ENCODE results near the gene CUBN.
"Not testable (repeated sequence)": the region's sequence is repeated elsewhere in the genome, so short reads cannot be mapped to it uniquely, and the experiment has no call there.

CUBN gene

GRCh38 chr10:17141504-17142229 is 12.1 kb upstream of the CUBN start:
- no peak for DNase-seq (ENCODE audit: low read depth)

GRCh38 chr10:17140386-17140761 is 10.8 kb upstream of the CUBN start:
- DNase-seq (ENCODE audit: low read depth) = no peak

DNA sequence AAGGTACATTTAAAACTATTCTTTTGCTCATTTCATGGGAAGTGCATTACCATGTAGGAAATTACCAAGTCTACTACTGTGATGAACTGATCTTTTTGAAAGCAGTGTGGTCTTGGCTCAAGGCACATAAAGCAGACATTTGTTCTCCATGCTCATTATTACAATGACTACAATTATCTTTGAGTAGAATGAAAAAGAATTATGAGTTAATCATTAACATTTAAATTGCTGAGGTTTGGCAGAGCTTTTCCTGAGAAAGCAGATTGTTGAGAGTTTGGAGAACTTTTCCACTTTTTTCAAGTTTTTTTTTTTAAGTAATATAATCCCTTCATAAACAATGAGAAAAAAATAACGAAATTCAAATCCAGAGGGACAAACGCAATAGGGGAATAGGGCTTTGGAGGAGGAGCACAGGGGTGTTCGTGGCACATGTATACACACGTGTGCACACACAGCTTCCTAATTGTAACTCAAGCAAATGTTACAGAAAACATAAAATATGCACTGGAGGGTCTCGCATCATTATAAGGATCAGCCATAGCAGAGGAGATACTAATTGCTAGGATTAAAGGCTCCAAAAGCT is 8.9 kb upstream of the CUBN start:
- no peak for DNase-seq (ENCODE audit: low read depth)

GRCh38 chr10:17134737-17135260 is 5.2 kb upstream of the CUBN start:
- DNase-seq (ENCODE audit: low read depth) = no peak

DNA sequence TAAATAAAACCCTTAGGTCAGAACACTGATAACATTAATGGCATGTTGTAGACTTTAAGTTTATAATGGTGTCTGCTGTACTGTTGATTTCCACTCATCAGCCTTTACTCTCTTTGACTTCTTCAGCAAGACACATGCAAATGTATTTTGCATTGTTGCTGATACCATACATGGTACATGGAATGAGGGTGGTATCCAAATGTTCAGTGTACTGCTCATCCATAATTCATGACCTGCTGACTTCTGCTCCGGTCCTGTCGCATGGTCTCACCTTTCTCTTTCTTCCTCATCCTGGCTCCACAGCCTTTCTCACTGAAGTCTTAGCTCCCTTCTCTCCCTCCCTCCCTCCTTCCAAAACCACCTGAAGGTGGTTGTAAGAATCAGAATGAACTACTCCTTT is 4.7 kb upstream of the CUBN start:
- no peak for DNase-seq (ENCODE audit: low read depth)

- DNase-seq (ENCODE audit: low read depth) = no peak
Measured at GRCh38 chr10:17128261-17128660, 1.4 kb downstream of the CUBN start.

DNA sequence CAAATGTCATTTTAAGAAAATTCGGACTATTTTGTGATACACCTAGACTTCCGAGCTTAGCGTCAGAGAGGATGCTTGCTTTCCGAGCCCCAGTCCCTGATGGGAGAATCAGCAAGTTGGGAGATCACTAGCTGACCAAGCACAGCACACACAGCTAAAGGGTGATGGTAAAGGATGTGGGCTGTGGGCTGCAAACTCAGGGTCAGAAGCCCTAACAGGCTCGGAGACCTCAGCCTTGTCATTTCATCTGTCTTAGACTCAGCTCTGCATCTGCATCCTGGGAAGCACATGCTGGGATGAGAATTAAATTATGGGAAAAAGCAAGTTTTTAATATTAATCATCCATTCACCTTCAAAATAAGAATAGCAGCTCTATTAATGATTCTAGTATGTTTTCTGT is 3.3 kb downstream of the CUBN start:
- no peak for DNase-seq (ENCODE audit: low read depth)

- DNase-seq (ENCODE audit: low read depth) = no peak
Measured at GRCh38 chr10:17125206-17125893, 4.3 kb downstream of the CUBN start.

DNA sequence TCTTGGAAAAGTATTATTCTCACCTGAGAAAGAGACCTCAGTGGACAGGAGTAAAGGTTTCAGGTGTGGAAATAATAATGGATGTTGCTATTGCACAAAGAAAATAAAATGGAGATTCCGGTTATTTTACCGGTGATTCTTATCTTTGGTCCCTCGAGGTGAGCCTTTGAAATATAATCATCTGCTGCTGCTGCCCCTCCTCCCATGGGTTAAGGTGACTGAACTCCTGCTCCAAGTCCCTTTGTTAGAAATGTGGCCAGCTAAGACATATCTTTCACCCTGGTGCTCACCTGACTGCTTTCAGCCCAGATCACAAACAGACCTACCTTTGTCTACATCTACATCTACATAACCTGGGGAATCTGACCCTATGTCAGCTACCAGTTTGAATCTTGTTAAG is 5.7 kb downstream of the CUBN start:
- no peak for DNase-seq (ENCODE audit: low read depth)

DNA sequence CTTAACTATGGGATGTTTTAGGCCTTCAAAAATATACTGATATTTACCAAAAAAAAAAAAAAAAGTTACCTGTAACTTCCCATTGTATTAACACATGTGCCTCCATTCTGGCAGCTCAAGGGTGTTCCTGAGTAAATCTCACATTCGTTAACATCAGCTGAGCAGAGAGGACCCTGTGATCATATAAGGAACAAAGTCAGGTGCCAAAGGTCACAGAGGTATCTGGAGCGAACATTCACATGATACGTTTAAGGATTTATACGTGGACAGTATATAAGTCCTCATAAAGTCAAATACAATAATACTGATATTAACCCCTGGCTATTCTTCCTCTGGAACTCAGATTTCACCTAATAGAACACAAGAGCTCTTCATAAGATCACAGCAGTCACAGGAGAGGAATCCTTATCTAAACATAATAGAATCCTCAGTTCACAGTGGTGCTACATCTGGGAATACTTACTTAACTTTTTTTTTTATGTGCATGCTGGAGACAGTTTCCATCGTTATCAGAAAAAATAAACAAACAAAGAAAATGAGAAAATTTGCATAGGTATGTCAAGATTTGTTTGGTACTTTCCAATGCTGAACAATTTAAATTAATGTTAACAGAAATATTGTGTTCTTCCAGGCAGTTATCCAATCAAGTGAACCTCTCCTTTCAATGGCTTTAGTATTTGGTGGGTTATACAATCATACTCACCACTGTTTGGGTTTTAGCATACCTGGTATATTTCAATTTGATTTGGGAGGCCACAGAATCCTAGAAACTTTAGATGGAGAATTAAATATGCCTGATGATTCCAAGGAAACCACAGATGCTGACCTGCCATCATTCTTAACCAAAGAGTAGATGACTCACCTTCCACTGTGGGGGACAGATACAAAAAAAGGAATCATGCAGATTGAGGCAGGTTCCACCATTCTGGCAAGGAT is 6.6 kb downstream of the CUBN start:
- no peak for DNase-seq (ENCODE audit: low read depth)

DNA sequence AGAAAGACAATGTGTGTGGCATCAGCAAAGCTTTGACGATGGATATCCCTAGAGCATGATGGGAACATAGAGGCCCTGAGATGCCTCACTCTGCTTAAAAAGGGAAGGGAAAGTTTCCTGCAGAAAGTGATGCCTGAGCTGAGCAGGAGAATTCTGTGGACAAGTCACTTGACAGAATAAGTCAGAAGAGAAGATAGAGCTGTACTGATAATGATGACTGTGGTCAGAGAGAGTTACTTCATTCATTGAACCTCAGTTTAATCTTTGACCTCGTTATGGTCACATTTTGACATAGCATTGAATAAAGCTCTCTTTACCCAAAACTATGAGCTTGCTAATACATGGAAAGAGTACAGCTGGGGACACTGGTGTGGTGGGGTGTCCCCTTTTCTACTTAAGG is 7.6 kb downstream of the CUBN start:
- no peak for DNase-seq (ENCODE audit: low read depth)

GRCh38 chr10:17120694-17121093 is 8.9 kb downstream of the CUBN start:
- DNase-seq (ENCODE audit: low read depth) = no peak

DNA sequence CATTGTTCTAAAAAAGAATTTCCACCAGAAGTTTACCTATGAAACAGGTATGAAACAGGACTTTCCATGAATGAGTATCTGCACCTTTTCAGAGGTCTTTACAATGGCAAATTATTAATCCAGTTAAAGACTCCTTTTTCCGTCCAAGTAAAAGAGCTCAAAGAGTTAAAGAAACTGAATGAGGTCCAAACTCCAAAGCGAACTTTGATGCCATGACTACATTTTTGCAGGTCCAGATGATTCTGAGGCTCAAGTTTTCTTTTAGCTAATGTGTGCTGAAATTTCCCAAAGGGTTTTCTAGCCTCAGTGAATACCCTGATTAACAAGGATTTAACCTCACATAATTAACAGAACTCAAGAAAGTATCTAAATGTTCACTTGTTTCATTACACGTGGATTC is 9.8 kb downstream of the CUBN start:
- DNase-seq (ENCODE audit: low read depth) = no peak

GRCh38 chr10:17116193-17116592 is 13.4 kb downstream of the CUBN start:
- DNase-seq (ENCODE audit: low read depth) = no peak

DNA sequence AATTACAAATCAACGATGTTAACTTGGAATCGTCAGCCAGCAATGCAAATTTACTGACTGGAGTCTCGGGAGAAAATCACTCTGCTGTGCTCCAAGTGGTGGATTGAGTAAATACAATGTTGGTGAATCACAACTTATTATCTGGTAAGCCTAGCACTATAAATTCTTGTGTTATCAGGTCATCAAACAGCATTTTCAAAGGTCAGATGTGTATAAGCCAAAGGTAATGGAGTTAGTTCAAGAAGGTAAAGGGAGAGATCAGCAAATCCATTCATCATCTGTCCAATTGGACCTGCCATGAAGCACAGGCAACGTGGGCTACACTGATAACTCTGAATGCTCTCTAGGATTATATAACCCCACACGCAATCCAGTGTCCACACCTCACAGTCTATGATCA is 13.9 kb downstream of the CUBN start:
- no peak for DNase-seq (ENCODE audit: low read depth)

GRCh38 chr10:17114878-17115444 is 14.7 kb downstream of the CUBN start:
- not testable (repeated sequence) for DNase-seq (ENCODE audit: low read depth)

DNA sequence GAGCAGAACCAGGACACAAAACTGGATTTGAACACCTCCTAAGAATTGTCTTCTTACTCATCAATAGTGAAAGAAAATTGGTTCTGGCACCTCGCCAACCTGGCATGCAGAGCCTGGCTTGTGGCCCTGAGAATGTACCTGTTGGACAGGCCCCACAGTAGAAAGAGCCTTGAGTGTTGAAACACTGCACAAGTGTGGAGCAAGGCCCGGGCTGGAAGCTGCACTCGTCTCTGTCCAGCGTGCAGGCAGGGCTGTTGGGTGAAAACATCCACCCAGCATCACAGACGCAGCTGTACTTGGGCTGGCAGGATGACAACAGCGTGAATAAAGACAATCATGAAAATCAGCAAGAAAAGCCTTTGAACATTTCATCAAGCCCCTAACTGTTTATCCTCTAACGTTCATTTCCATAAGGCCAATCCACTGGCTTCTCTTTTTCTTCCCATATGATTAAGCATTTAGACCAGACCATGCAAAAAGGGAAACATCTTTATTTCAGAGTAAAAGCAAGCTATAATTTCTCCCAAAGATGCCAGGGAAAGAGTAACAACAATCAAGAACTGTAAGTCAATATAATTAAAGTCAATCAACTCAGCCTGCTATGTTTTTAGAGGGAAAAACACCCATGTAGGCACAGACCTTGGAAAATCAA is 15.6 kb downstream of the CUBN start:
- no peak for DNase-seq (ENCODE audit: low read depth)

GRCh38 chr10:17113346-17113745 is 16.3 kb downstream of the CUBN start:
- no peak for DNase-seq (ENCODE audit: low read depth)

- DNase-seq (ENCODE audit: low read depth) = no peak
Measured at GRCh38 chr10:17112566-17112965, 17.0 kb downstream of the CUBN start.

DNA sequence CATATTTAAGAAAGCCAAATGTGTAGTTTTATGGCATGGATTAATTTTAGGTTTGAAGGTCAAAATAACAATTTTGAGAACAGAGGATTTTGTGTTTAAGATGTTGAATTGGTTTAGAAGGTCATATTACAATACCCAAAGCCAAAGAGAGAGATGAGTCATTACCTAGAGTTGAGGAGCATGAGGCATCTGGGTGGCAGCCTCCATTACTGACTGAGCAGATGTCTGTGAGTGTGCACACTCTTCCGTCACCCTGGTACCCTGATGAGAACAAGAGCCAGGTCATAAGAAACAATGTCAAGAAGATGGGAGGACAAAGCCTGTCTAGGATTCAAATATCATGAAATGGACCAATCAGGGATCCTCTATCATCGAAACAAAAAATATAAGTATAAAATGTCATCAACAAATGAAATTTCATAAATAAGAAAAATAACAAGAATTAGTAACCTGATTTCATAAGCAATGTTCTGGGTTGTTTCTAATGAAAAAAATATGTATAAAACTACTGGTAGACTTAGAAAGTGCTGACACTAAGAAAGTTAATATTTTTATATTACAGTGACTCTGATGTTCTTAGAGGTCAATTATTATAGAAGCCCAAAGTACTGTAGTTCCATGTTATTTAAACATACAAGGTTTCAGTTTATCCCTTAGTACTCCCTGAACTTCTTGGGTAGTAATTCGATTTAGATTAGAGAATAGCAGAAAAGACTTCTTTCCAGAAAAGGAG is 20.0 kb downstream of the CUBN start:
- DNase-seq (ENCODE audit: low read depth) = no peak

DNA sequence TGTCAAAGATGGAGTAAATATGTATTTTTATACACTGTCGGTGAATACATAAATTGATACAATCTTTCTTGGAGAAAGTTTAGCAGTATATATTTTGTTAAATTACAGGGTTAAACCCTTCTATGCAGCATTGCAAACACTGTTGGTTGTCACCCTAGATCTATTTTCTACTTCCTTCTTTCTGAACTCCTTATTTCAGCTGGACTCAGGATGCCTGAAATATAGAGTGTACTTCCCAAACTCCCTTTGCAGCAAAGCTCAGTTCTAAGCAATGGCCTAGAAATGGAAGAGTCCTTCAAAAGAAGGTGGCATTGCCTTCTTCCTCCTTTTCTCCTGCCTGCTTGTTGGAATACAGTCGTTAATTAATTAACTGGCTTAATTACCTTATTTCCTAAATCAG is 20.6 kb downstream of the CUBN start:
- no peak for DNase-seq (ENCODE audit: low read depth)
